ENCODE data around the gene SMIM36.

DNA sequence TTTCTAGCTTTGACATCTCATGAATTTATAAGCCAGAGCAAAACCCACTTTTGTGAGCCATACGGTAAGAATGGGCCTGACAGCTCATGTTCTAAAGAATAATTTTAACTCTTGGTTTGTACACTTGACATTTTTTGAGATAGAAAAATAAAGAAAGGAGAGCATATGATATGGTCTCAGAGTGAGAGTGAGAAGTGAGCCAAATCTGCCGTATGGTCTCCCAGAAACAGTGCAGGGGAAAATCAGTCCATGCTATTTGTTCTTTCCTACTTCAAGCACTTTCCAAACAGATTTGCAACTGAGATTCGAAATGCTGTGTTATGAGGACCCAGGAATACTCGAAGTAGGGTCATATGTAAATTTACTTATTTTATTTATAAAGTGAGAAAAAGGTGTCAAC is 20.9 kb downstream of the SMIM36 start:
- no peak for TF ChIP-seq POLR2A (IDR thresholded peaks at IDR 0.05; ENCODE audit: low read length)
- no peak for TF ChIP-seq GATA1 (IDR thresholded peaks at IDR 0.05; ENCODE audit: low read depth, low read length)

All from erythroblast (primary cell).